GM12891 (cell line): ENCODE measurements around the gene IPPK.

Source experiments
- DNase-seq: peaks from one replicate; pipeline ENCODE4 v3.0.0; 2011; ENCODE audit warnings: low spot score; ENCODE audit not compliant: insufficient read length
- FAIRE-seq: peaks from 2 replicates; lab custom pipeline; 2011; peaks lifted over from hg19 to GRCh38; lab: Jason Lieb, UNC
- PAX5 ChIP-seq: IDR thresholded peaks from 2 replicates; pipeline ENCODE4 v1.6.1; 2011; ENCODE audit warnings: low read length, moderate library complexity, mild to moderate bottlenecking; ENCODE audit not compliant: insufficient read depth, severe bottlenecking
- POLR2A ChIP-seq: IDR thresholded peaks from 2 replicates; pipeline ENCODE4 v1.6.1; 2011; ENCODE audit warnings: low read depth, low read length, control low read depth
- POLR2AphosphoS5 ChIP-seq: IDR thresholded peaks from 2 replicates; pipeline ENCODE4 v1.6.1; 2011; ENCODE audit warnings: low read depth, low read length, control low read depth
- POU2F2 ChIP-seq: IDR thresholded peaks from 2 replicates; pipeline ENCODE4 v1.6.1; 2011; ENCODE audit warnings: low read depth, mild to moderate bottlenecking, control low read depth, low read length, moderate library complexity
- SPI1 ChIP-seq: IDR thresholded peaks from 2 replicates; pipeline ENCODE4 v1.6.1; 2011; ENCODE audit warnings: low read depth, low read length, control low read depth
- TAF1 ChIP-seq: IDR thresholded peaks from 2 replicates; pipeline ENCODE4 v1.6.1; 2011; ENCODE audit warnings: low read depth, low read length, control low read depth

Gene IPPK

GRCh38 chr9:92658176-92658575, 11.8 kb downstream of the IPPK start:
- DNase-seq, result no peak
- FAIRE-seq, result no peak
- TF ChIP-seq POLR2A, result no peak
- TF ChIP-seq SPI1, result no peak
- no peak for TF ChIP-seq POU2F2
- TF ChIP-seq POLR2AphosphoS5, result no peak
- TF ChIP-seq PAX5, result no peak
- no peak for TF ChIP-seq TAF1

- TF ChIP-seq TAF1 (no peak), POU2F2 (no peak), POLR2A (no peak), POLR2AphosphoS5 (no peak), SPI1 (no peak), PAX5 (no peak)
- FAIRE-seq (no peak), DNase-seq (no peak)
Observed at GRCh38 chr9:92657296-92658094, 12.4 kb downstream of the IPPK start.

- FAIRE-seq (no peak), DNase-seq (no peak)
- TF ChIP-seq PAX5, result no peak
- TF ChIP-seq SPI1, result no peak
- TF ChIP-seq POU2F2, result no peak
Observed at GRCh38 chr9:92656537-92656925, 13.4 kb downstream of the IPPK start.

- FAIRE-seq (no peak), DNase-seq (no peak)
- no peak for TF ChIP-seq PAX5
Observed at GRCh38 chr9:92655896-92656536, 13.9 kb downstream of the IPPK start.

GRCh38 chr9:92655366-92655765, 14.6 kb downstream of the IPPK start:
- TF ChIP-seq PAX5 (no peak), SPI1 (no peak), POLR2AphosphoS5 (no peak), POLR2A (no peak), TAF1 (no peak), POU2F2 (no peak)
- DNase-seq, result no peak
- FAIRE-seq, result no peak

GRCh38 chr9:92654481-92655301, 15.2 kb downstream of the IPPK start:
- DNase-seq, result no peak
- no peak for TF ChIP-seq SPI1
- TF ChIP-seq PAX5, result no peak
- no peak for TF ChIP-seq POU2F2
- TF ChIP-seq POLR2A, result no peak
- no peak for TF ChIP-seq POLR2AphosphoS5
- no peak for TF ChIP-seq TAF1
- FAIRE-seq, result no peak

GRCh38 chr9:92652461-92652860, 17.5 kb downstream of the IPPK start:
- TF ChIP-seq POU2F2 (no peak), SPI1 (no peak), POLR2AphosphoS5 (no peak), TAF1 (no peak), POLR2A (no peak), PAX5 (no peak)
- DNase-seq (no peak), FAIRE-seq (no peak)

- TF ChIP-seq TAF1, result no peak
- no peak for TF ChIP-seq SPI1
- TF ChIP-seq POLR2A, result no peak
- TF ChIP-seq POU2F2, result no peak
- TF ChIP-seq POLR2AphosphoS5, result no peak
- no peak for FAIRE-seq
- DNase-seq, result no peak
Observed at GRCh38 chr9:92650839-92651621, 18.9 kb downstream of the IPPK start.

GRCh38 chr9:92650296-92650695, 19.6 kb downstream of the IPPK start:
- FAIRE-seq, result no peak
- DNase-seq, result no peak
- no peak for TF ChIP-seq SPI1
- no peak for TF ChIP-seq TAF1
- no peak for TF ChIP-seq POLR2AphosphoS5
- no peak for TF ChIP-seq POLR2A
- TF ChIP-seq PAX5, result no peak
- TF ChIP-seq POU2F2, result no peak
